Activated naive CD4-positive, alpha-beta T cell treated with anti-CD3 and anti-CD28 coated beads, Interleukin-2, amount 50 U/mL, for 72 hours (primary cell): ENCODE results near the gene HMGN2. TPM values are rescaled to one million over a fixed set of nuclear protein-coding genes. Genes with fewer than 3 reads are reported as not detected.
A peak's percentile ranks its signal among the peaks of the same experiment; 100 is the strongest.

ENCODE experiments used
- ATAC-seq, 2 donors: fragments of 150-1000 bp; cut with Tn5 transposase; 2 replicates each; pipeline ENCODE4 v1.10.0; 2021; ENCODE audit warnings: mild to moderate bottlenecking in 2 of 2, moderate library complexity in 2 of 2
- DNase-seq, 2 donors: peaks; one replicate each; pipeline ENCODE4 v3.0.0; 2021 to 2022; ENCODE audit warnings: low spot score in 2 of 2
- H3K27ac Mint-ChIP-seq, 2 donors: one replicate each; pipeline ENCODE4 v1.8.0; 2022; ENCODE audit warnings: mild to moderate bottlenecking in 2 of 2, mixed read lengths in 2 of 2
- H3K36me3 Mint-ChIP-seq, 2 donors: one replicate each; pipeline ENCODE4 v1.8.0; 2022; ENCODE audit warnings: mixed read lengths in 2 of 2
- H3K9me3 Mint-ChIP-seq, 2 donors: one replicate each; pipeline ENCODE4 v1.8.0; 2022; ENCODE audit warnings: mixed read lengths in 2 of 2
- total RNA-seq, 2 donors: library from RNA; stranded (reverse); gene quantifications; one replicate each; pipeline ENCODE4 v1.2.3, GENCODE V29; 2022

Gene HMGN2
- total RNA-seq: 100 to 1,000 TPM; 649 to 992 TPM

DNA sequence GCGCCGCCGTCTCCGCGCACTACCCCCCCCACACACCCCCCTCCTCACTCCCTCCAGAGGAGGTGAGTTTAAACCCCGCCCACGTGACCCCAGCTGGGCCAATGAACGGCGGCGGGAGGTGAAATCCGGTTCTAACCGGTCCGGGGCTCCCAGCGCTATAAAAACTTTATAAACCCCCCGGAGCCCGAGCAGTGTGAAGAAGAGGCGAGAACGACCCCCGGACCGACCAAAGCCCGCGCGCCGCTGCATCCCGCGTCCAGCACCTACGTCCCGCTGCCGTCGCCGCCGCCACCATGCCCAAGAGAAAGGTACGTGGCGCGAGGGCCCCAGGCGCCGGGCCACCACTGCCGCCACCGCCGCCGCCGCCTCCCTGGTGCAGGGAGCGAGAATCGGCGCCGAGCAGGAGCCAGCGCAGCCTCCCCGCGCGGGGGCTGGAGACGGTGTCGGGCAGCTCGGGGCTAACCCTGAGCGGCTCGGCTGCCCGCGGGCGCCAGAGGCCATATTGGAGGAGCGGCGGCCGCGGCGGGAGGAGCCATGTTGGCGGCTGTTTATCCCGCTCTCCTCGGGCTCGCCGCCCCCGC lies at the start of gene HMGN2:
HMGN2 (plus strand) TSS at position 121 of the 581 bp plus-strand sequence; CDS start at position 294, 173 bp downstream.
- H3K27ac Mint-ChIP-seq: peak within 1 kb of the TSS; percentile 94 to 99
- peaks cover 45% of the 10 kb centered on the region in 2 donors for H3K36me3 Mint-ChIP-seq
- peak; percentile 87 to 89 for DNase-seq
- H3K9me3 Mint-ChIP-seq: no peaks in the 10 kb centered on the region
- peak; percentile 76 to 78 for ATAC-seq

DNA sequence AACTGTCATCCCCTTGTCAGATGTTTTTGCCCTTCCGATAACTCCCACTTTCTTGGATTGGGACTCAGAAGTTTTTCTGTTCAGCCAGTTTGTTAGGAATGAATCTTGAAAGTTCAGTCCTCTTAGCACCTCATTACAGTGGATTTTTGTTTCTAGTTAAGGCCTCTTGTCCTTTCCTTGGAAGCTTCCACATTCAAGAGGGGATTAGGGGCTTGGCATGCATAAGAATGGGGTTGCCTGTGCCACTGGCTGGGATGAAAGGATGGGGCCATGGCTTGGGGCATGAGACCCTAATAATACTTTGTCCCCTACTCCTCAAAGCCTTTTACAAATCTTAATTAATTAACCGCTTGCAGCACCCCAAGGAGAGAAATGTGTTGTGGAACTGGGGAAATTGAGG lies 42.5 kb upstream of the HMGN2 start:
- no peak for DNase-seq
- no peaks in the 10 kb centered on the region for H3K9me3 Mint-ChIP-seq
- H3K27ac Mint-ChIP-seq: no peak overlapping the region
- no peak for ATAC-seq
- peaks cover 11% of the 10 kb centered on the region in 2 donors for H3K36me3 Mint-ChIP-seq

DNA sequence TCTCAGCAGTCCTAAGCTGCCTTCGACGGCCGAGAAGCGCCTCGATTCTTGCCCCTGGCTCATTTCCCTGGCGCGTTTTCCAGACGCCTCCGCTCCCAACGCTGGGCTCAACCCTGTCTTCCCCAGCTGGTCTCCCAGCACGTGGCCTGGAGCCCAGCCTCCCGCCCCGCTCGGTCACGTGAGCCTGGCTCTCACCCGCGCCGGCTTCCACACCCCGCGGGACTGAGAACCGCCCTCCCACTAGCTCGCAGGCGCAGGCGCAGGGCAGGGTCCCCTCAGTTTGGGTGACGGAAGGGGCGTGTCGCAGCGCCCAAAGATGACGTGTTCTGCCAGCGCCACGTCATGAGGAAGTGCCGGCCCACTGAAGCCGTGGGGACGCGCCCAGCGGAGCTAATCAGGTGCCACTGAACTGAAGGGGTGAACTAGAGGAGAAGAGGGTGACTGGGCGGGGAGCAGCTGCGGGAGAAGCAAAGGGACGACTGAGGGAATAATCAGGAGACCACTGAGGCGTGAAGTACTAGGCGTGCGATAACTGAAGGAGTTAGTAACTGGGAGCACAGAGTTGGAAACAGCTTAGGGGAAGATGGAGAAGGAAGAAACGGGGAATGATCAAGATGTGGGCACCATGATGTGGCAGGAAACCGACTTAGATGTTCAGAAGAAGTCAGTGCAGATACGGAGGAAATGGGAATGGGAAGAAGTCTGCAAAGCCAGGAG lies 40.1 kb upstream of the HMGN2 start, which contains the start of gene DHDDS:
DHDDS (plus strand) TSS at position 343 of the 717 bp plus-strand sequence. CDS start 625 bp downstream, outside the sequence.
- ATAC-seq (peak; percentile 96 to 99), DNase-seq (peak; percentile 98 to 99)
- no peaks in the 10 kb centered on the region for H3K9me3 Mint-ChIP-seq
- peaks cover 11% of the 10 kb centered on the region in 2 donors for H3K36me3 Mint-ChIP-seq
- H3K27ac Mint-ChIP-seq: peak within 1 kb of the TSS; percentile 94 to 96

DNA sequence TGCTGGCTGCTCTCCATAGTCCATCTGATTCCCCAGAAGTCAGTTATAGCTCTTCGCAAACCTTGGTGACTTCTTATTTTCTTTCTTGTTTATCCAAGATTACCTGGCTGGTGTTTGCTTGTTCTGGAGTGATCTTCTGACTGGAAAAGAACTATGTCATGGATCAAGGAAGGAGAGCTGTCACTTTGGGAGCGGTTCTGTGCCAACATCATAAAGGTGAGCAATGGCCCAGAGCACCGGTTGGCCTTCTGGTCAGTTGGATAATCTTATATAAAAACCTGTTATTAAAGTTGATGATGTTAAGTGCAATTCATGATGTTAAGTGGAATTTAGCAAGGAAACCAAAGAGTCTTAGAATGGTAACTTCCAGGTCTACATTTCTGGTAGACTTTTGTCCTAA lies 39.4 kb upstream of the HMGN2 start:
- Mint-ChIP-seq H3K36me3 (peaks cover 11% of the 10 kb centered on the region in 2 donors), H3K9me3 (no peaks in the 10 kb centered on the region), H3K27ac (peak overlapping the region; percentile 46 to 94)
- DNase-seq: no peak
- ATAC-seq: no peak

DNA sequence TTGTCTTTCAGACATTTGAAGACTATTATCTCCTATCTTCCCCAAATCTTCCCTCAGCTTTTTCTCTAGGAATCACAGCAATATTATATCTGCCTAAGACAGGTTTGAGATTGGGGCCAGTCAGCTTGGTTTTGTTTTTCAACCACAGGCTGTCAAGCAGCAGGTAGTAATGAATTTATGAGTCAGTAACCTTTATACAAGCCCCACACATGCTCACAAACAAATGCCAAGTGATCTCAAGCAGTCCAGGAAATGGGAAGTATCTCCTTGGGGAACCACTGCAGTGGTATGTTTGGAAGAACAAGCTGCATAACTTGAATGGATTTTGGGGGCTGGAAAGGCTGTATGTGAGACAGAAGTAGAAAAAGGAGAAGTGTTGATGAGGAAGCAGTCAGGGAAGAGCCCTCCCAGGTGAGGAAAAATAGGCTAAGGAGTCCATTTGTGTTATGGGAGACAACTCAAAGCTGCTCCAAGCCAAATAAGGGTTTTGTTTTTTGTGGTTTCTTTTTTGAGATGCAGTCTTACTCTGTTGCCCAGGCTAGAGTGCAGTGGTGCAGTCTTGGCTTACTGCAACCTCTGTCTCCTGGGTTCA lies 38.0 kb upstream of the HMGN2 start:
- Mint-ChIP-seq H3K27ac (peak overlapping the region in 1 of 2 donors; percentile 0), H3K36me3 (peaks cover 11 to 22% of the 10 kb centered on the region in 2 donors)

DNA sequence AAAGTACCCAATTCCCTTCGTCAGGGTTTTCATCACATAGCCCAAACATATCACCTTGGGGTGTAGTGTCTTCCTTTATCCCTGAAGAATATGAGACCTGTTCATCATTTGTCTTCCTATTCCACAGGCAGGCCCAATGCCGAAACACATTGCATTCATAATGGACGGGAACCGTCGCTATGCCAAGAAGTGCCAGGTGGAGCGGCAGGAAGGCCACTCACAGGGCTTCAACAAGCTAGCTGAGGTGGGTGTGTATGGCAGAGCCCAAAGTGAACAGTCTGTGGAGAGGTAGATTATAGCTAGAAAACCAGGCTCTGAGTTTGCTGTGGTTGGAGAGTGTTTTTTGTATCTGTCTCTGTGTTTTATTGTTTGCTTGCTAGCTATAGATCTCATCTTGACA lies 34.2 kb upstream of the HMGN2 start:
- H3K36me3 Mint-ChIP-seq: peaks cover 12 to 22% of the 10 kb centered on the region in 2 donors
- ATAC-seq (no peak), DNase-seq (no peak)
- no peaks in the 10 kb centered on the region for H3K9me3 Mint-ChIP-seq
- no peak overlapping the region for H3K27ac Mint-ChIP-seq

More for the DNA sequence above, 38.0 kb upstream of the HMGN2 start:
- ATAC-seq (no peak), DNase-seq (peak in 1 of 2 donors; percentile 25)
- H3K9me3 Mint-ChIP-seq: no peaks in the 10 kb centered on the region

DNA sequence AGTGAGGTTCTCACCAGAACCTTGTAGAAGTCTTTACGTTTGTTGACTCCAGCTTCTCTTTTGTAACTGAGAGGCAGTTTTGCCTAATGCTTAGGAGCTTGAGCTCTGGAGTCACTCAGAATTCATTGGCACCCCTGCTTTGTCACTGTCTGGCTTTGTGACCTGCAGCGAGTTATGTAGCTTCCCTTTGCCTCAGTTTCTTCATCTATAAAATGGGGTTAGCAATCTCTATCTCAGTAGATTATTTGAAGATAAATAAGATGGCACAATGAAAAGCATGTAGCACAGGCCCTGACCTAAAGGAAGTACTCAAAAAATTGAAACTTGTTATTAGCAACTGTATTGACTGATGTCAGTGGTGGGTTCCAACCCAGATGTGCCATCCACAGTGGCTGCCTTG lies 32.0 kb upstream of the HMGN2 start:
- ATAC-seq (no peak), DNase-seq (no peak)
- H3K36me3 Mint-ChIP-seq: peaks cover 18% of the 10 kb centered on the region in 2 donors
- H3K9me3 Mint-ChIP-seq: no peaks in the 10 kb centered on the region
- no peak overlapping the region for H3K27ac Mint-ChIP-seq

DNA sequence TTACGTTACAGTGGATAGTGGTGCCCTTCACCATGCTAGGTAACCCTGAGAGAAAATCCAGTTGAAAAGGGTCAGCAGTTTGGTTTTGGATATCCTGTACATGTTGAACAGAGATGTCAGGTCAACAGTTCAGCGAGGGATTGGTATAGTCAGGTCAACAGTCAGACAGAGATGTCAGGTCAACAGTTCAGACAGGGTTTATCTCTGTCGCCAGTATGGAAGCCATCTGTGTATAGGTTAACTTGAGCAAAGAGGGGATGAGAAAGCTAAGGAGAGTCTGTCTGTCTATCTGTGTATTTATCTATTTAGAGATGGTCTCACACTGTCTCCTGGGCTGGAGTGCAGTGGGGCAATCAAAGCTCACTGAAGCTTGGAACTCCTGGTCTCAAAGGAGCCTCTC lies 22.4 kb upstream of the HMGN2 start:
- no peaks in the 10 kb centered on the region for H3K9me3 Mint-ChIP-seq
- no peak for ATAC-seq
- H3K27ac Mint-ChIP-seq: no peak overlapping the region
- H3K36me3 Mint-ChIP-seq: peaks cover 9 to 13% of the 10 kb centered on the region in 2 donors
- DNase-seq: no peak

DNA sequence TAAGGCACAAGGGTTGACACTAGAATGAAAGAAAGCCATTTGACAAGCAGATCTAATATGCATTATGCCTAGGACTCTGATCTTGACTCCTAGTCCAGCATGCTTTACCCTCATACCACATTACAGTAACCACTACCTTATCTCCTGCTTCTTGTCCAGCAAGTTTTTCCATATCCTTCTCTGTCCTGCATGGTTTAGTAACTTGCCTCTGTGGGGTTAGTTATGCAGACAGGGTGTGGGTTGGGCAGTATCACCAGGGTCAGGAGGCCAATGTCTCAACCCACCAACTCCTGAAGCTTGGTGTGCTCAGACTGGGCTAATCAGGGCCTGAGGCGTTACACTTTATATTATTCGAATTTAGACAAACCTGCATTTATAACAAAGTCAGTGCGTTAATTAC lies 21.3 kb upstream of the HMGN2 start:
- DNase-seq (no peak), ATAC-seq (no peak)
- no peaks in the 10 kb centered on the region for H3K9me3 Mint-ChIP-seq
- peaks cover 6 to 16% of the 10 kb centered on the region in 2 donors for H3K36me3 Mint-ChIP-seq
- H3K27ac Mint-ChIP-seq: no peak overlapping the region

DNA sequence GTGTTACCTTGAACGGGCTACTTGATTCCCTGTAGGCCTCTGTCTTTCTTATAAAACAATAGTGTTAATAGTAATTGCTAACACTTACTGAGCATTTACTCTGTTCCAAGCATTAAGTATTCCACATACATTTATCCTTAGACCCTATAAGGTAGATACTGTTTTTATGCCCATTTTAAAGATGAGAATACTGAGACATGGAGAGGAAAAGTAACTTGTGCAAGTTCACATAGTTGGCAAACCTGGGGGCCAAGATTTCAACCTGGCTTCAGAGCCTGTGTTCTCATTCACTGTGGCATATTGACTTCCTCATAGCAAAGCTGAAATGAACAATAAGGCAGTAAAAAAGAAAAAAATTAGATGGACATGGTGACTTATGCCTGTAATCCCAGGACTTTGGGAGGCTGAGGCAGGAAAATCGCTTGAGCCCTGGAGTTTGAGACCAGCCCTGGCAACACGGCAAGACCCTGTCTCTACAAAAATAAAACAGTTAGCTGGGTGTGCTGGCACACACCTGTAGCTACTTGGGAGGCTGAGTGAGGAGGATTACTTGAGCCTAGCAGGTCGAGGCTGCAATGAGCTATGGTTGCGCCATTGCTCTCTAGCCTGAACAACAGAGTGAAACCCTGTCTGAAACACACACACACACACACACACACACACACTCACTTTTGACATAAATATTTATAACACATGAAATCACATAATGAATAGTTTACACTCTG lies 19.6 kb upstream of the HMGN2 start:
- no peak overlapping the region for H3K27ac Mint-ChIP-seq
- H3K36me3 Mint-ChIP-seq: peaks cover 6 to 10% of the 10 kb centered on the region in 2 donors
- ATAC-seq (no peak), DNase-seq (no peak)
- no peaks in the 10 kb centered on the region for H3K9me3 Mint-ChIP-seq

DNA sequence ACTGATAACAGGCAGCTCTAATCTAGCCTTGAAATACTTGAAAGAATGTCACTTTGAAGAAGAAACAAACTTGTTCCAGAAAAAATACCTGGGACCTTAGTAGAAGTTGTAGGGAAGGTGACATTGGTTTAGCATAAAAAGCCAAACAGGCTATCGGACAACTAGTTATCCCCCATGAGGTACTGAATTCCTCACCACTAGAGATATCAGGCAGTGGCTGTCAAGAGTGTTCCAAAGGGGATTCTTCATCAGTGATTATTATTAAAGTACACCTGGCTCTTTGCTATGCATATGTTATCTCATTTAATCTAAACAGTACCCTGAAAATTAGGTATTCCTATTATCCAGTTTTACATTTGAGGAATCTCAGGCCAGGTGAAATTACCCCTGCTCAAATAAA lies 13.1 kb upstream of the HMGN2 start:
- no peak for DNase-seq
- ATAC-seq: no peak
- Mint-ChIP-seq H3K27ac (no peak overlapping the region), H3K36me3 (peaks cover 8 to 12% of the 10 kb centered on the region in 2 donors), H3K9me3 (no peaks in the 10 kb centered on the region)

DNA sequence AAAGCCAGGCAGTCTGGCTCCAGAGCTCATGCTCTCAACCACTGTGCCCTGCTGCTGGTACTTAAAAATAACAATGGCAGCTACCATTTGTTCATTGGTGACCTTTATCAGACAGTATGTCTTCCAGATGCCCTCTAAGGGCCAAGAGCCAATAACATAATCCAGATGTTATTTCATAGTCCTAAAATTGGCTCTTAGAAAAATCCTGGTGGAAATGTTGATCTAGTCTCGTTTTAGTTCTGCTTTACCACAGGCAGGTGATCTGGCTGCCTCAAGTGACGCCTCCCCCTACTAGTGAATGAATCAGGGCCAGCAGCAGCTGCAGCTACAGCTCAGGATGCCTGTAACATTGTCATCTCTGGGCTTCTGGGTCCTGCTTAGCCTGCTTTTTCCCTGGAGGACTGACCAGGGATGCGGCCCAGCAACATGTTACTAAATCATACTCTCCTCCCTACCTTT lies 12.6 kb upstream of the HMGN2 start:
- Mint-ChIP-seq H3K36me3 (peaks cover 6 to 12% of the 10 kb centered on the region in 2 donors), H3K9me3 (no peaks in the 10 kb centered on the region), H3K27ac (no peak overlapping the region)
- no peak for ATAC-seq
- DNase-seq: no peak

DNA sequence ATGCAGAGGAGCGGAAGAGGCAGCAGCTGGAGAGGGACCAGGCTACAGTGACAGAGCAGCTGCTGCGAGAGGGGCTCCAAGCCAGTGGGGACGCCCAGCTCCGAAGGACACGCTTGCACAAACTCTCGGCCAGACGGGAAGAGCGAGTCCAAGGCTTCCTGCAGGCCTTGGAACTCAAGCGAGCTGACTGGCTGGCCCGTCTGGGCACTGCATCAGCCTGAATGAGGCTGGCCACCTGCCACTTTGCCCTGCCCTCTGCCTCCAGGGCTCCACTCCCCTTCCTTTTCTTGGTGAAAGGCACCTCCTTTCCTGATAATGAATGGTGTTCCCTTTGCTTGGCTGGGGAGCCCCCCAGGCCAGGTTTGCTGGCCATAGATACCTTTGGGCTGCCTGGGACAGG lies 3.3 kb upstream of the HMGN2 start:
- H3K36me3 Mint-ChIP-seq: peaks cover 17 to 25% of the 10 kb centered on the region in 2 donors
- no peak for ATAC-seq
- peak overlapping the region; percentile 8 to 94 for H3K27ac Mint-ChIP-seq
- no peaks in the 10 kb centered on the region for H3K9me3 Mint-ChIP-seq
- DNase-seq: no peak

DNA sequence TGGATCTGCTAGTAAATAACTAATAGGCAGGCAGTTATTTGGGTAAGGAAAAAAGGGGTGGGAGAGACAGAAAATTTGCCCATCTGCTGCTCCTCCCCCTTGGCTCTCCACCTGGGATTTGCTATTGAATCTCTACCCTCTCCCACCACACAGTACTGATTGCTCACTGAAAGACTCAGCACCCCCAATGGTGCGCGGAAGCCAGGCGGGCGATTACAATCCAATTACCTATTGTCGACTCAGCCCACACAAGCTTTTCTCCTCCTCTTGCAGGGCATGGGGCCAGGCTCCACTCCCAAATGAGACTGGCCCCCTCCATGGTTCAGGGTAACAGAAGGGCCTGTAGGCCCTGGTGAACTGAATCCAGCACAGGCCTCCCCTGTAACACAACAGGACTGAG lies 2.7 kb upstream of the HMGN2 start:
- Mint-ChIP-seq H3K9me3 (no peaks in the 10 kb centered on the region), H3K36me3 (peaks cover 23 to 31% of the 10 kb centered on the region in 2 donors), H3K27ac (peak overlapping the region in 1 of 2 donors; percentile 94)
- DNase-seq: no peak
- no peak for ATAC-seq

DNA sequence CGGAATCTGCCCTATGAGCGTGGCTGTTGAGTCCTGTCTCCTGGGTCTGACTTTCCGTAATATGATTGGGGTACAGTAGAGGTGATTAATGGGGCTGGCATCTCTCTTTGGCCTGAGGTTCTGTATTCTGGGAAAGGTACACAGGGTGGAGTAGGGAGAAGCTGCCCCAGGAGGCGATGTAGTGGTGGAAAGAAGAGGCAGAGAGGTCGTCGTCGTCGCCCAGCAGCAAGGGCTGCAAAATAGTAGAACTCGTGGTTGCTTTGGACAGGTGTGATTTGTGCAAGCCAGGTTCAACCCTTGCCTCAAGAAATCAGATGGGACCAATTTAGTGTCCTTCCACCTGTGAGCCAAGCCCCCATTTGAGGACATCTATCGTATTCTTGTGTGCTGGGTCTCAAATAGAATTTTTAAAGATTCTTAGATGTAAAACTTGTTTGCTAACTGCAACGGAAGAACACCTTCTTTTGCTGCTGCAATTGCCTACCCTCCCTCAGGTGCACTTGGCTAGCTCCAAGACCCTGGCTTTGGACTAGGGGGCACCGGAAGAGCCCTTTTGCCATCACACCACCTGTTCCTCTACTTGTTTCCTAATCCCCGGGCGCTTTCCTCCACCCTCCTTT lies 1.3 kb upstream of the HMGN2 start:
- DNase-seq: no peak
- H3K27ac Mint-ChIP-seq: peak overlapping the region; percentile 17 to 94
- peaks cover 31 to 39% of the 10 kb centered on the region in 2 donors for H3K36me3 Mint-ChIP-seq
- H3K9me3 Mint-ChIP-seq: no peaks in the 10 kb centered on the region
- no peak for ATAC-seq
